Activated CD4-positive, alpha-beta T cell treated with anti-CD3 and anti-CD28 coated beads for 4 hours (primary cell): ENCODE measurements around the gene RNMT.
"Not testable (repeated sequence)": the region's sequence is repeated elsewhere in the genome, so short reads cannot be mapped to it uniquely, and the experiment has no call there.

Source experiments
- DNase-seq, 2 donors: peaks; one replicate each; pipeline ENCODE4 v3.0.0-alpha.2; 2020

The RNMT gene

GRCh38 chr18:13726232-13726971 lies at the start of gene RNMT, which contains the start of gene FAM210A:
Gene RNMT, plus strand, starts transcription at chr18:13726673. Its CDS starts 4,845 bp downstream, at chr18:13731518.
Gene FAM210A, minus strand, starts transcription at chr18:13726558. Its CDS starts 44,481 bp downstream, at chr18:13682077.
- DNase-seq = peak; percentile 93

DNA sequence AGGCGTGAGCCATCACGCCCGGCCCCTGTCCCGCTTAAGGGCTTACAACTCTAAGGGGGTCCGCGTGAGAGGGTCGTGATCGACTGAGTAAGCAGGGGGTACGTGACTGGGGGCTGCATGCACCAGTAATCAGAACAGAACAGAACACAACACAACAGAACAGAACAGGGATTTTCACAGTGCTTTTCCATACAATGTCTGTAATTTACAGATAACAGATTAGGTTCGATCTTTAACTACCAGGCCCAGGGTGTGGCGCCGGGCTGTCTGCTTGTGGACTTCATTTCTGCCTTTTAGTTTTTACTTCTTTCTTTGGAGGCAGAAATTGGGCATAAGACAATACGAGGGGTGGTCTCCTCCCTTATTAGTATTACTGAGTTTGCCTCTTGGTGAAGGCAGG lies 49.1 kb upstream of the RNMT start:
- DNase-seq = not testable (repeated sequence)

- DNase-seq = no peak
These were observed 45.9 kb upstream of the RNMT start for GRCh38 chr18:13680612-13681011.

- no peak for DNase-seq
These were observed 44.8 kb upstream of the RNMT start for GRCh38 chr18:13681701-13682100.

DNA sequence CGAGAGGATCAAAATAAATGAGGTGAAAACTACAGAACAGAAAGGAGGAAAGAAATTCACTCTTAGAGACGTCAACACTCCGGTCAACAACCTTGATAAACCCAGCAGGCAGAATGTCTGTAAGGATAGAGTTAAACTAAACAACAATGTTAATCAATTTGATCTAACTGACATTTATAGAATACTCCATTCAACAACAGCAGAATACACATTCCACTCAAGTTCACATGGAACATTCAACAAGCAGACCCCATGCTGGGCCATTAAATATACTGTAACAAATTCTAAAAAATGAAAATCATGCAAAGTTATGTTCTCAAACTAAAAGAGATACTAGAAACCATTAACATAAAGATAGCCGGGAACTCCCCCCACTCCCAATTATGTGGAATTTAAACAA lies 41.9 kb upstream of the RNMT start:
- no peak for DNase-seq

DNA sequence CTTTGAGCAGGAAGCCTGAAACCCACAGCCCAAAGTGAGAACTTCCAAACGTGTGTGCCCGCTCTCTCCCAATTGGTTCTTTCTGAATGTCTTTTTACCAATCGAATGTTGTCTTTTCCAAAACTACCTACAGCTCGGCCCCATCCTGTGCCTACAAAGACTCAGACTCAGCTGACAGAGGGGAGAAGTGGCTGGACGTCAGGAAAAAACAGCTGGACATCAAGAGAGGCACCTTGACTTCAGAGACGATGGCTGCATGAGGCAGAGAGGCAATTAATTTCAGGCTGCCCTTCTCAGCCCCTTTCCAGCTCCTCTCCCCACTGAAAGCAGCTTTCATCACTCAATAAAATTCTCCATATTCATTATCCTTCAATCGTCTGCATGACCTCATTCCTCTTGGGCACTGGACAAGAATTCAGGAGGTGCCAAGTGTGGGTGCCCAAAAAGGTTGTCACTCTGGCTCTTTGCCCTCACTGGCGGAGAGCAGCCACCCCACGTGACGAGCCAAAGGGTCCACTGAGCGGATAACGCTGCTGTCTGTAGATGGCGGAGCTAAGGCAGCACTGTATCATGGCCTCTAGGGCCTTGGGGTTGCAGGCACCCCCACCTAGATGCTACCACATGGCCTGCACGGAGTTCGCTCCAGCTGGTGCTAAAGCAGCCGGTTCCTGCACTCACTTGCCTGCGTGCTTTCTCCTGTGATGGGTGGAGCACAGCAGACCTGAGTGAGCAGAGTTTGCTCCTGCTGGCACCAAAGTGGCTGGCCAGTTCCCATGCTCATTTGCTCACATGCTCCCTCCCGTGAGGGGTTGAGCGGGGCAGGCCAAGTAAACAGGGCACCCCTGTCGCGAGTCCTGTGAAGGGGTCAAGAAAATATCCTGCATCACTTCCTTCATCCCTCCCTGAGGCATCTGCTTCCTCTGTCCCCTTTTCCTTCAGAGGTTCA lies 38.0 kb upstream of the RNMT start:
- DNase-seq = no peak

DNA sequence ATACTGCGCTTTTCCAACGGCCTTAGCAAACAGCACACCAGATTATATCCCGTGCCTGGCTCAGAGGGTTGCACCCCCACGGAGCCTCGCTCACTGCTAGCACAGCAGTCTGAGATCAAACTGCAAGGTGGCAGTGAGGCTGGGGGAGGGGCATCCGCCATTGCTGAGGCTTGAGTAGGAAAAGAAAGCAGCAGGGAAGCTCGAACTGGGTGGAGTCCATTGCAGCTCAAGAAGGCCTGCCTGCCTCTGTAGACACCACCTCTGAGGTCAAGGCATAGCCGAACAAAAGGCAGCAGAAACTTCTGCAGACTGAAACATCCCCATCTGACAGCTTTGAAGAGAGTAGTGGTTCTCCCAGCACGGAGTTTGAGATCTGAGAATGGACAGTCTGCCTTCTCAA lies 36.4 kb upstream of the RNMT start:
- DNase-seq = not testable (repeated sequence)

DNA sequence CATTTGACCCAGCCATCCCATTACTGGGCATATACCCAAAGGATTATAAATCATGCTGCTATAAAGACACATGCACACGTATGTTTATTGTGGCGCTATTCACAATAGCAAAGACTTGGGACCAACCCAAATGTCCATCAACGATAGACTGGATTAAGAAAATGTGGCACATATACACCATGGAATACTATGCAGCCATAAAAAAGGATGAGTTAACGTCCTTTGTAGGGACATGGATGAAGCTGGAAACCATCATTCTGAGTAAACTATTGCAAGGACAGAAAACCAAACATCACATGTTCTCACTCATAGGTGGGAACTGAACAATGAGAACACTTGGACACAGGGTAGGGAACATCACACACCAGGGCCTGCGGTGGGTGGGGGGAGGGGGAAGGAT lies 31.1 kb upstream of the RNMT start:
- DNase-seq = not testable (repeated sequence)

- DNase-seq = no peak
These were observed 29.5 kb upstream of the RNMT start for GRCh38 chr18:13696961-13697360.

- no peak for DNase-seq
These were observed 26.3 kb upstream of the RNMT start for GRCh38 chr18:13700153-13700552.

- no peak for DNase-seq
These were observed 22.6 kb upstream of the RNMT start for GRCh38 chr18:13703899-13704298.

DNA sequence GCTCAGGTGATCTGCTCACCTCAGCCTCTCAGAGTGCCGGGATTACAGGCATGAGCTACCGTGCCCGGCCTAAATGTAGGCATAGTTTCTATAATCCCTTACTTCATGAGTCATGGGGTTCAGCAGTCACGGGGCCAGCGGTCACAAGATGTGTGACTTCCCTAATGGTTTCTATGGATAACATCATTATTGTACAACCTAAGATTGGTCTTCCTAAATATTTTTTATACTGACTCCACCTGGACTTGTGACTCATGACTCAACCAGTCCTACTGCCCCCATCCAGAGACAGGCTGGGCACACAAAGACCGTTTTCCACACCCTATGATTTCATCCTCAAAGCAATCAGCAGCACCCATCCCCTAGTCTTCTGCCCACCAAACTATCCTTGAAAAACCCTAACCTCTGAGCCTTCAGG lies 16.1 kb upstream of the RNMT start:
- DNase-seq = no peak

GRCh38 chr18:13712400-13713131 lies 13.9 kb upstream of the RNMT start:
- DNase-seq = no peak

GRCh38 chr18:13713455-13714055 lies 12.9 kb upstream of the RNMT start:
- DNase-seq = no peak

DNA sequence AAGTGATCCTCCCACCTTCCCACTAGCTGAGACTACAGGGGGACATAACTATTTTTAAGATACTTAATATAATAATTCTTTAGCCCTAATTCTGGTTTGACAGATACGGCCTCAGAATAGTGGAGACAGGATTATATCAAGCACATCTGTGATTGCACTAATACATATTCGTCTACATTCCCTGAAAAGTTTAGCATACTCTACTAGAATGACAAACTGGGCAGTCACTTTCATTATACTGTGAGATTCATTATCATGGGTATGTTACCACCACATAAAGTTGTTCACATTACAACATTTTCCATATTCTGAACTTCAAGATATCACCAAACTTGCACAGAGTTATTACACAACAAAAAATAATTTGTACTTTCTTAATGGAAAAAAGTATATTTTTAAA lies 11.1 kb upstream of the RNMT start:
- DNase-seq = no peak

DNA sequence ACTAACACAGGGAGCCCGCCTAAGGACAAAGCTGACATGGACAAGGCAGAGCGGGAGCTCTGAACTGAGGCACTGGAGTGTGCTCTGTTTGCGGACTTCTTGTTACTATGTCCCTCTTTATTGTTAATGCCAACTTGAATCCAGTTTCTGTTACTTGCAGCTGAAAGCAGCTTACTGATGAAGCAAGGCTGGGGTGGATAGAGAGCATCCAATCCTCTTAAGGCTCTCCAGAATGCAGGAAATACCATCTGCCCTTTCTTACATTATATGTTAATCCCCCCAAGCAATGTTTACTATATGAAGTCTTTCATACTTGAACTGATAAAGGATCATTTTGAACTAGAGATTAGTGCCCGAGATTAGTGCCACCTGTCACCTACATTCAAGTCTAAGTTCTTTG lies 9.6 kb upstream of the RNMT start:
- no peak for DNase-seq

DNA sequence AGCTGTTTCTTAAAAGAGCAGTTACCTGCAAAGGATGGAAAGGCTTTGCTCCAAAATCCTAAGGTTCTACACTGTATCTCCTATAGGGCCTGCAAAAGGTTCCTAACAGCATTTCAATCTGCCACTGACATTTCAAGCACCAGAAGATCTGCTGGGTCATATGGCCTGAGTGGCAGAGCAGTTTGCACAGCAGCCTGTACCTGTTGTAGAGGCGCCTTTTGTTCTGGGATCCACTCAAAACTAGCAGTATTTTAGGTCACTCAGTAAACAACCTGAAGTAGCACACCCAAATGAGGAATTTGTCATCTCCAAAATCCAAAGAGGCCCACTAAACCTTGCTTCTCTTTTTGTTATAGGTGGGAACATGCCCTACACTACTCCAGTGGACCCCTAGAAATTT lies 6.3 kb upstream of the RNMT start:
- no peak for DNase-seq

DNA sequence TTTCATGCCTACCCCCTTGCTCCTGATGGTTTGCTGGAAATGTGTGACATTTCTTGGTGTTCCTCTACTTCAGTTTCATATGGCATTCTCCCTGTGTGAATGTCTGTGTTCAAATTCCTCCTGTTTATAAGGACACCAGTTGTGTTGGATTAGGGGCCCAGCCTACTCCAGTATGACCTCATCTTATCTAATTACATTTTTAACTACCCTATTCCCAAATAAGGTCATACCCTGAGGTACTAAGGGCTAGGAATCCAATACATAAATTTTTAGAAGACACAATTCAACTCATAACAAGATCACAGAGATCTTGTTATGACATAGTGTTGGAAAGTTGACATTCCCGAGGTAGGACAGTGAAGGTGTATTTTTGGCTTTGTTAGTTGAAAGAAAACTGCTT lies 5.6 kb upstream of the RNMT start:
- DNase-seq = no peak

DNA sequence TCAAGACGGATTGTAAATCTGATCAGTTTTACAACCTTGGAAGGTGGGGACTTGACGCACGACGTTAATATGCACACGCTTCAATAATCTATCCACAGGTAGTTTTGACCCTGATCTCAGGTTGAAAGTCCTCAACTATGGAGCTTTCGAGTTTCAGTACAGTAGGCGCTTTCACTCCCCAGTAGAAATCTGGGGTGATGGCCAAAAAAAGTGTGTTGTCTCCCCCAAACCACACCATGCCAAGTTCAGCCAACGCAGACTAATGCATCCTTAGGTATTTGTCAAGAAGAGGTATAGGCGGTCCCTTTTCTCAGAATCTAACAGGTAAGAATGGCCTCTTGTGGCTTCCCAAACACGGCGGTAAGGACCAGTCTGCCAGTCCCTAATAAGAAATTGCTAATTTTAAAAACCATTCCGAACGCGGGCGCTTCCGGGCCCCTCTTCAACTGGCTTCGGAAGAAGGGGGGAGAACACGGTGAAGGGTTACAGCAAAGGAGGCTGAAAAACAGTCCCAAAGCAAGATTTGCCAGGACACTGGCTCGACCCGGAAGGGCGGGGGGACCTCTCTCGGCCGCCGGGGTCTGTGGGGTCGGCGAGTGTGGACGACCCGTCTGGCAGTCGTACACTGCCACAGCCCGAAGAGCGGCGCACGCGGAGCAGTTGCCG lies 774 bp upstream of the RNMT start:
- DNase-seq = peak in 1 of 2 donors; percentile 5

DNA sequence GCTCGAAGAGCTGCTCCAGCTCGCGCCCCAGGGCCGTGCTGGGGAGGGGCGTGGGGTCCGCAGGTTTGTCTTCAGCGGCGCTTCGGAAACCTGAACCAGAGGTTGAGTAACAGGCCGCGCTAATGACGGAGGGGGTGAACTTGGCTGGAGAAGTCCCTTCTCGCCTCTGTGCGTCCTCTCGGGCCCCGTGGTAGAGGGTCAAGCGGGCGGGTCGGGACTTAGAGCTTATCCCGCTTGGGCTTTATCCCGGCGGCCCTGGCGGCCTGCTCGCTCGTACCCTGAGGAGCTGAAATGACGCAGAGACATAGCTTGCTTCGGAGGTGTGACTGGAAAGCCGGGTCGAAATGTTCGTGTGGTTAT lies 479 bp downstream of the RNMT start:
- DNase-seq = no peak

DNA sequence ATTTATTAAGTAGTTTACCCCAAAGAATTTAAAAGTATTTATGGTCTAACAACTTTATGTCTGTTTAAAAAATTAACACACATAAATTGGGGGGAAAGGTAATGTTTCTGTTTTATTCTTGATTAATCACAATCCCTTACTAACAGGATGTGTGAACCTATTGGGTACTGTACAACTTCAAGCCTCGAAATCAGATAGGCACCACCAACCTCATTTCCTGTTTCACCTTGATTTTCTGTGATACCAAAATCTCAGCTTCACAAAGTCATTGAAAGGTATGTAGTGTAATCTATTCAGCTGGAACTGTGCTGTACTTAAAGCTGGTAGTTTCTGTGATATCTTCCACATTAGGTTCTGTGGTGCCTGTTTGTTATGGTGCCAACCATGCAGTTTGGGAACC lies 4.0 kb downstream of the RNMT start:
- DNase-seq = no peak

- no peak for DNase-seq
These were observed 9.2 kb downstream of the RNMT start for GRCh38 chr18:13735681-13736080.
